IMR-90 (cell line): ENCODE measurements around the gene MSL3.
A peak's percentile ranks its signal among the peaks of the same experiment; 100 is the strongest.

ENCODE experiments used
- CEBPB ChIP-seq: IDR thresholded peaks from 2 replicates; pipeline ENCODE4 v1.6.1; 2012; ENCODE audit warnings: low read depth, low read length, improper control_type of control experiment
- MAFK ChIP-seq: IDR thresholded peaks from 2 replicates; pipeline ENCODE4 v1.6.1; 2012; ENCODE audit warnings: low read depth, low read length, improper control_type of control experiment
- POLR2A ChIP-seq: IDR thresholded peaks from 2 replicates; pipeline ENCODE4 v1.6.1; 2012; ENCODE audit warnings: mild to moderate bottlenecking, low read depth, low read length
- TF ChIP-seq, protein P1 (sequence below): conservative IDR thresholded peaks from 2 replicates; pipeline ENCODE4 v1.5.1; 2012; ENCODE audit warnings: mild to moderate bottlenecking, low read depth, low read length, improper control_type of control experiment

DNA sequence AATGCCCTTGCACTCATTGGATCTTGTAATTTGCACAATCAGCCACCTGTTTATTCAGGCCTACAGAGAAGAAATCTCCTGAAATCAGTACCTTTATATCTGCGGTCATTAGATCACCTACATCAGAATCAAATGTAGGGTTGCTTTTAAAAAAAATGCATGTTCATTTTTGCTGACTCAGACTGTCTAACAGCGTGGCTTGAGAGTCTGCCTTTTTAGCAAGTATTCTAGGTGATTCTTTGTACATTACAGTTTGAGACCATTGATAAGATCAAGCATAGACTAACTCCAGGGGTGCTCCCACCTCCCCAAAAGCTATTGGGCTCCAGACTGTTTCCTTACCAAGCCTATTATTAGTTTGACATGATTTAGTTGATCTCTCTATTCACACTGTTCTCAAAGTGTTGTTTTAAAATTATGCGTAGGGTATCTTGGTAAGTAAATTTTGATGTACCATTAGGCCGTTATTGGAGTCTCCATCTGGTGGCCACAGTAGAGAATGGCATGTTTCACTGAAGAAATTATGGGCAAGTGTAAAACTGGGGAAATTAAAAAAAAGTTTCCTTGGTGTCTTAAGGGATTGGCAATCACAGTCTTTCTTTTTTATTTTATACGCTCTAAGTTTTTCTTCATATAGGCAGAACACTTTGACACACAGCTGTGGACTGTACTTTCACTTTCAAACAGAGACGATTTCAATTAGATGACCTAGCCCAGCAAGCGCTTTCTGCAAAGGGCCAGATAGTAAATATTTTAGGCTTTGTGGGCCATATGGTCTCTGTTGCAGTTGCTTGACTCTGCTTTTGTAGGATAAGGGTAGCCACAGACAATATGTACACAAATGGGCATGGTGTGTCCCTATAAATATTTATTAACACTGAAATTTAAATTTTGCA lies 33.7 kb upstream of the MSL3 start:
- TF ChIP-seq, protein P1, sequence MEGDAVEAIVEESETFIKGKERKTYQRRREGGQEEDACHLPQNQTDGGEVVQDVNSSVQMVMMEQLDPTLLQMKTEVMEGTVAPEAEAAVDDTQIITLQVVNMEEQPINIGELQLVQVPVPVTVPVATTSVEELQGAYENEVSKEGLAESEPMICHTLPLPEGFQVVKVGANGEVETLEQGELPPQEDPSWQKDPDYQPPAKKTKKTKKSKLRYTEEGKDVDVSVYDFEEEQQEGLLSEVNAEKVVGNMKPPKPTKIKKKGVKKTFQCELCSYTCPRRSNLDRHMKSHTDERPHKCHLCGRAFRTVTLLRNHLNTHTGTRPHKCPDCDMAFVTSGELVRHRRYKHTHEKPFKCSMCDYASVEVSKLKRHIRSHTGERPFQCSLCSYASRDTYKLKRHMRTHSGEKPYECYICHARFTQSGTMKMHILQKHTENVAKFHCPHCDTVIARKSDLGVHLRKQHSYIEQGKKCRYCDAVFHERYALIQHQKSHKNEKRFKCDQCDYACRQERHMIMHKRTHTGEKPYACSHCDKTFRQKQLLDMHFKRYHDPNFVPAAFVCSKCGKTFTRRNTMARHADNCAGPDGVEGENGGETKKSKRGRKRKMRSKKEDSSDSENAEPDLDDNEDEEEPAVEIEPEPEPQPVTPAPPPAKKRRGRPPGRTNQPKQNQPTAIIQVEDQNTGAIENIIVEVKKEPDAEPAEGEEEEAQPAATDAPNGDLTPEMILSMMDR: peak; percentile 78
- TF ChIP-seq POLR2A (no peak), CEBPB (no peak), MAFK (peak; percentile 94)
